Stimulated activated CD8-positive, alpha-beta memory T cell treated with anti-CD3 and anti-CD28 coated beads, Interleukin-15, amount 100 ng/mL, for 4 hours (primary cell): ENCODE measurements around the gene CTNNA3.

Experiments
- DNase-seq, 2 donors: peaks; one replicate each; pipeline ENCODE4 v3.0.0-alpha.2; 2020; ENCODE audit warnings: low read depth in 2 of 2

CTNNA3 gene

GRCh38 chr10:66862687-66863258 is 833.2 kb downstream of the CTNNA3 start:
- no peak for DNase-seq

- no peak for DNase-seq
Measured at GRCh38 chr10:66860376-66860945, 835.5 kb downstream of the CTNNA3 start.

- no peak for DNase-seq
Measured at GRCh38 chr10:66852811-66853210, 843.2 kb downstream of the CTNNA3 start.

GRCh38 chr10:66848856-66849255 is 847.1 kb downstream of the CTNNA3 start:
- no peak for DNase-seq

- no peak for DNase-seq
Measured at GRCh38 chr10:66844176-66844942, 851.6 kb downstream of the CTNNA3 start.

- DNase-seq = no peak
Measured at GRCh38 chr10:66843396-66843795, 852.6 kb downstream of the CTNNA3 start.

- DNase-seq = no peak
Measured at GRCh38 chr10:66842867-66843266, 853.1 kb downstream of the CTNNA3 start.

- DNase-seq = no peak
Measured at GRCh38 chr10:66842371-66842770, 853.6 kb downstream of the CTNNA3 start.

GRCh38 chr10:66838656-66839055 is 857.3 kb downstream of the CTNNA3 start:
- no peak for DNase-seq

GRCh38 chr10:66837990-66838389 is 858.0 kb downstream of the CTNNA3 start:
- no peak for DNase-seq

- no peak for DNase-seq
Measured at GRCh38 chr10:66837335-66837734, 858.7 kb downstream of the CTNNA3 start.

- DNase-seq = no peak
Measured at GRCh38 chr10:66836771-66837170, 859.2 kb downstream of the CTNNA3 start.

- no peak for DNase-seq
Measured at GRCh38 chr10:66836057-66836456, 859.9 kb downstream of the CTNNA3 start.

GRCh38 chr10:66835400-66835799 is 860.6 kb downstream of the CTNNA3 start:
- DNase-seq = no peak

GRCh38 chr10:66834802-66835201 is 861.2 kb downstream of the CTNNA3 start:
- no peak for DNase-seq

- DNase-seq = no peak
Measured at GRCh38 chr10:66833861-66834260, 862.1 kb downstream of the CTNNA3 start.

GRCh38 chr10:66832781-66833422 is 863.1 kb downstream of the CTNNA3 start:
- no peak for DNase-seq

- no peak for DNase-seq
Measured at GRCh38 chr10:66828957-66829356, 867.0 kb downstream of the CTNNA3 start.

GRCh38 chr10:66827353-66827752 is 868.6 kb downstream of the CTNNA3 start:
- DNase-seq = no peak

GRCh38 chr10:66823301-66823700 is 872.7 kb downstream of the CTNNA3 start:
- no peak for DNase-seq

- DNase-seq = no peak
Measured at GRCh38 chr10:66822801-66823200, 873.2 kb downstream of the CTNNA3 start.

- no peak for DNase-seq
Measured at GRCh38 chr10:66819691-66820090, 876.3 kb downstream of the CTNNA3 start.

- no peak for DNase-seq
Measured at GRCh38 chr10:66813122-66813521, 882.9 kb downstream of the CTNNA3 start.
